Caco-2 (cell line): ENCODE results near the gene AUH. TPM values are rescaled to one million over a fixed set of nuclear protein-coding genes. Genes with fewer than 3 reads are reported as not detected.

Source experiments
- BruUV-seq: library from RNA; stranded (reverse); fragments of 400-500 nt; replicated peaks from 2 replicates; lab custom pipeline; 2021; lab: Mats Ljungman, UMichigan
- CTCF ChIA-PET: fragments of 300-600 bp; sonication (Branson Sonifier 250); formaldehyde crosslinking; loops from one replicate; lab custom pipeline; 2022; ENCODE audit warnings: antibody characterized with exemption; lab: Charles Lee
- POLR2A ChIA-PET: fragments of 300-600 bp; sonication (Branson Sonifier 250); formaldehyde crosslinking; loops from one replicate; lab custom pipeline; 2022; ENCODE audit warnings: antibody characterized with exemption; lab: Charles Lee
- DNase-seq, 2 experiments: peaks; one replicate each; pipeline versions ENCODE4 v3.0.0 to v3.0.0-alpha.2; 2020 to 2022
- H3K27me3 ChIP-seq: replicated peaks from 2 replicates; pipeline ENCODE4 v1.6.0; 2011; ENCODE audit warnings: low read length; ENCODE audit not compliant: control insufficient read depth, insufficient read depth
- H3K36me3 ChIP-seq: 2 replicates; pipeline ENCODE4 v1.5.1; 2011; ENCODE audit warnings: low read length; ENCODE audit not compliant: control insufficient read depth, insufficient read depth
- H3K4me1 ChIP-seq: fragments of 250-450 bp; sonication (Bioruptor Pico); 2 replicates; pipeline ENCODE4 v1.5.1; 2020; ENCODE audit warnings: mild to moderate bottlenecking
- H3K4me3 ChIP-seq: 2 replicates; pipeline ENCODE4 v1.5.1; 2011; ENCODE audit warnings: low read depth, mild to moderate bottlenecking, control low read depth, low read length
- H3K9me3 ChIP-seq: fragments of 250-450 bp; sonication (Bioruptor Pico); 2 replicates; pipeline ENCODE4 v1.5.1; 2020; ENCODE audit warnings: mild to moderate bottlenecking, moderate library complexity
- H3K27ac Mint-ChIP-seq: one replicate; pipeline ENCODE4 v1.8.0; 2022; ENCODE audit warnings: mixed read lengths; ENCODE audit not compliant: unreplicated experiment
- H3K27me3 Mint-ChIP-seq: one replicate; pipeline ENCODE4 v1.8.0; 2022; ENCODE audit warnings: mixed read lengths; ENCODE audit not compliant: insufficient read depth, unreplicated experiment
- H3K36me3 Mint-ChIP-seq: one replicate; pipeline ENCODE4 v1.8.0; 2022; ENCODE audit warnings: mild to moderate bottlenecking, mixed read lengths; ENCODE audit not compliant: insufficient read depth, unreplicated experiment
- H3K4me1 Mint-ChIP-seq: one replicate; pipeline ENCODE4 v1.8.0; 2022; ENCODE audit warnings: low read depth, mixed read lengths; ENCODE audit not compliant: unreplicated experiment
- H3K4me3 Mint-ChIP-seq: one replicate; pipeline ENCODE4 v1.8.0; 2022; ENCODE audit warnings: mild to moderate bottlenecking, moderate library complexity, mixed read lengths; ENCODE audit not compliant: unreplicated experiment
- H3K9me3 Mint-ChIP-seq: one replicate; pipeline ENCODE4 v1.8.0; 2022; ENCODE audit warnings: mixed read lengths; ENCODE audit not compliant: unreplicated experiment
- CTCF ChIP-seq, 2 experiments: fragments of 200-600 bp in 1 of 2; IDR thresholded peaks; 1 replicate in 1 of 2; 2 replicates in 1 of 2; pipeline versions ENCODE4 v1.5.1 to v1.8.0; 2011 to 2022; ENCODE audit warnings: antibody characterized with exemption in 1 of 2, control low read depth in 1 of 2, inconsistent platforms in 1 of 2, low read depth in 1 of 2, low read length in 1 of 2, mild to moderate bottlenecking in 1 of 2, moderate library complexity in 1 of 2; ENCODE audit not compliant: insufficient read depth in 1 of 2, severe bottlenecking in 1 of 2, unreplicated experiment in 1 of 2
- intact Hi-C: fragments of 100-400 bp; cut with micrococcal nuclease; formaldehyde crosslinking; loops from one replicate; pipeline ENCODE4 v1.10.0; 2022; ENCODE audit not compliant: unreplicated experiment
- total RNA-seq: library from RNA; stranded (reverse); gene quantifications from 2 replicates; pipeline ENCODE4 v1.2.3, GENCODE V29; 2022

AUH gene
- total RNA-seq, 1 experiment from 2014 or later, result 10.3 TPM

GRCh38 chr9:91334053-91334452 lies 27.7 kb downstream of the AUH start:
- no peak for DNase-seq
- intact Hi-C loops, result no loop called here
- no peak overlapping the region for H3K4me3 ChIP-seq
- H3K4me1 Mint-ChIP-seq, result no peaks in the 10 kb centered on the region
- no TSS peak for BruUV-seq
- H3K9me3 ChIP-seq, result no peaks in the 10 kb centered on the region
- no peaks in the 10 kb centered on the region for H3K36me3 Mint-ChIP-seq
- ChIA-PET POLR2A (no interaction called here), CTCF (no interaction called here)
- no peak overlapping the region for H3K27ac Mint-ChIP-seq
- no peaks in the 10 kb centered on the region for H3K27me3 ChIP-seq
- no peak overlapping the region for H3K4me3 Mint-ChIP-seq
- H3K9me3 Mint-ChIP-seq, result no peaks in the 10 kb centered on the region
- no peak for TF ChIP-seq CTCF (IDR thresholded peaks at IDR 0.05; ENCODE audit: insufficient read depth in 1 of 2, low read depth in 1 of 2, low read length in 1 of 2, severe bottlenecking in 1 of 2, unreplicated experiment in 1 of 2)
- H3K36me3 ChIP-seq, result no peaks in the 10 kb centered on the region
- no peaks in the 10 kb centered on the region for H3K27me3 Mint-ChIP-seq
- H3K4me1 ChIP-seq, result no peaks in the 10 kb centered on the region

- no peaks in the 10 kb centered on the region for H3K4me1 ChIP-seq
- ChIA-PET CTCF (no interaction called here), POLR2A (no interaction called here)
- Mint-ChIP-seq H3K4me3 (no peak overlapping the region), H3K27me3 (no peaks in the 10 kb centered on the region), H3K4me1 (no peaks in the 10 kb centered on the region), H3K9me3 (no peaks in the 10 kb centered on the region), H3K36me3 (no peaks in the 10 kb centered on the region), H3K27ac (no peak overlapping the region)
- H3K4me3 ChIP-seq, result no peak overlapping the region
- no peaks in the 10 kb centered on the region for H3K9me3 ChIP-seq
- TF ChIP-seq CTCF (IDR thresholded peaks at IDR 0.05; ENCODE audit: insufficient read depth in 1 of 2, low read depth in 1 of 2, low read length in 1 of 2, severe bottlenecking in 1 of 2, unreplicated experiment in 1 of 2), result no peak
- no TSS peak for BruUV-seq
- DNase-seq, result no peak
- intact Hi-C loops, result no loop called here
- H3K36me3 ChIP-seq, result no peaks in the 10 kb centered on the region
- no peaks in the 10 kb centered on the region for H3K27me3 ChIP-seq
Observed at GRCh38 chr9:91333551-91333950, 28.2 kb downstream of the AUH start.

- H3K4me3 Mint-ChIP-seq, result no peak overlapping the region
- H3K36me3 ChIP-seq, result no peaks in the 10 kb centered on the region
- DNase-seq, result no peak
- H3K27me3 Mint-ChIP-seq, result no peaks in the 10 kb centered on the region
- intact Hi-C loops, result no loop called here
- no peaks in the 10 kb centered on the region for H3K36me3 Mint-ChIP-seq
- H3K4me3 ChIP-seq, result no peak overlapping the region
- POLR2A ChIA-PET, result no interaction called here
- H3K4me1 ChIP-seq, result no peaks in the 10 kb centered on the region
- no peaks in the 10 kb centered on the region for H3K9me3 ChIP-seq
- no peaks in the 10 kb centered on the region for H3K4me1 Mint-ChIP-seq
- BruUV-seq, result no TSS peak
- no peaks in the 10 kb centered on the region for H3K27me3 ChIP-seq
- TF ChIP-seq CTCF (IDR thresholded peaks at IDR 0.05; ENCODE audit: insufficient read depth in 1 of 2, low read depth in 1 of 2, low read length in 1 of 2, severe bottlenecking in 1 of 2, unreplicated experiment in 1 of 2), result no peak
- H3K9me3 Mint-ChIP-seq, result no peaks in the 10 kb centered on the region
- no peak overlapping the region for H3K27ac Mint-ChIP-seq
- CTCF ChIA-PET, result no interaction called here
Observed at GRCh38 chr9:91332546-91333231, 29.0 kb downstream of the AUH start.
